Gastroesophageal sphincter (tissue), 4 donors: ENCODE results near the gene MMP10. TPM values are rescaled to one million over a fixed set of nuclear protein-coding genes. Genes with fewer than 3 reads are reported as not detected.

Experiments
- ATAC-seq: fragments of 150-250 bp; one replicate; pipeline ENCODE4 v1.9.1; 2016; ENCODE audit warnings: mild to moderate bottlenecking, moderate library complexity
- H3K27ac ChIP-seq, 4 donors: fragments of 200-600 bp; sonication (generic) in 3 of 4; 1 replicate in 3 of 4; 2 replicates in 1 of 4; pipeline ENCODE4 v1.5.1; 2016 to 2019
- H3K27me3 ChIP-seq: fragments of 200-600 bp; sonication (generic); one replicate; pipeline ENCODE4 v1.5.1; 2019
- H3K36me3 ChIP-seq, 2 donors: fragments of 200-600 bp; sonication (generic); one replicate each; pipeline ENCODE4 v1.5.1; 2019; ENCODE audit warnings: control low read depth in 1 of 2
- H3K4me1 ChIP-seq, 3 donors: fragments of 200-600 bp; sonication (generic); 1 replicate in 2 of 3; 2 replicates in 1 of 3; pipeline ENCODE4 v1.5.1; 2016 to 2019; ENCODE audit warnings: control low read depth in 2 of 3
- H3K4me3 ChIP-seq, 2 donors: fragments of 200-600 bp; sonication (generic); one replicate each; pipeline ENCODE4 v1.5.1; 2019; ENCODE audit warnings: mild to moderate bottlenecking in 1 of 2, moderate library complexity in 1 of 2
- H3K9me3 ChIP-seq, 3 donors: fragments of 200-600 bp; sonication (generic); one replicate each; pipeline ENCODE4 v1.5.1; 2017 to 2019; ENCODE audit warnings: control low read depth in 2 of 3
- EP300 ChIP-seq: sonication (generic); formaldehyde crosslinking; IDR thresholded peaks from one replicate; pipeline ENCODE4 v1.6.1; 2017; ENCODE audit warnings: antibody characterized with exemption, mild to moderate bottlenecking
- POLR2A ChIP-seq, 2 donors: fragments of 450-650 bp; IDR thresholded peaks; one replicate each; pipeline ENCODE4 v1.6.1; 2017; ENCODE audit warnings: antibody characterized with exemption in 2 of 2, mild to moderate bottlenecking in 2 of 2, moderate library complexity in 1 of 2
- POLR2AphosphoS5 ChIP-seq: sonication (generic); formaldehyde crosslinking; IDR thresholded peaks from one replicate; pipeline ENCODE4 v1.6.1; 2017; ENCODE audit warnings: antibody characterized with exemption
- WGBS, 2 donors: methylation state at CpG; one replicate each; pipeline ENCODE4 v1.1.5; 2018; ENCODE audit warnings: low coverage in 1 of 2; 5-methylcytosine and 5-hydroxymethylcytosine counted together
- total RNA-seq, 4 donors: library from RNA; depleted of rRNA; stranded (reverse); fragments of >200 nt; gene quantifications; one replicate each; pipeline ENCODE4 v1.1.0, GENCODE V29; 2016
- TF ChIP-seq, protein P1 (sequence below), 4 experiments: fragments of 200-600 bp in 2 of 4; fragments of 450-650 bp in 2 of 4; sonication (generic) in 1 of 4; IDR thresholded peaks; one replicate each; pipeline ENCODE4 v1.5.1; 2017 to 2019; ENCODE audit warnings: antibody characterized with exemption in 4 of 4, mild to moderate bottlenecking in 2 of 4, moderate library complexity in 2 of 4

The MMP10 gene
- total RNA-seq = 1 to 10 TPM in 1 of 4 donors, not detected in 3; 1.7 TPM

DNA sequence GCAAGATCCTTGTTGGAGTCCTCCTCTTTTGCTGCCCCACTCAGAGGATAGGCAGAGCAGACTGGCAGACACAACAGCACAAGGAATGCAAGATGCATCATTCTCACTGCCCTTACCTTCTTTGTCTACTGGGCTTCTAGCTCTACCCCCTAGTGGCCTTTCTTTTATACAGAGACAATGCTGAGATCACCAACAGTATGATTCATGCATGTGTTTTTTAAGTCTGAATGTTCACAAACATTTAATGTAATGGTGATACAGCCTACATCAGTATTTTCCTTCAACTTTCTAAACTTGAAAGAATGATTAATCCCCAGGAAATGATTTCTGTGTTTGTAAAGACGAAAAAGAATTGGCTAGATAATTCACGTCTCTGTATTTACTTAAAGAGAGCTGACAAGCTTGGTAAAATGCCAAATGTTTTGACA is at the start of gene MMP10:
Gene MMP10, minus strand, starts transcription at position 138 of the 428 bp plus-strand sequence. Its CDS starts 37 bp downstream, at position 101.
- H3K4me1 ChIP-seq = no peaks in the 10 kb centered on the region
- no peak for ATAC-seq
- TF ChIP-seq POLR2AphosphoS5 = no peak
- TF ChIP-seq, protein P1, sequence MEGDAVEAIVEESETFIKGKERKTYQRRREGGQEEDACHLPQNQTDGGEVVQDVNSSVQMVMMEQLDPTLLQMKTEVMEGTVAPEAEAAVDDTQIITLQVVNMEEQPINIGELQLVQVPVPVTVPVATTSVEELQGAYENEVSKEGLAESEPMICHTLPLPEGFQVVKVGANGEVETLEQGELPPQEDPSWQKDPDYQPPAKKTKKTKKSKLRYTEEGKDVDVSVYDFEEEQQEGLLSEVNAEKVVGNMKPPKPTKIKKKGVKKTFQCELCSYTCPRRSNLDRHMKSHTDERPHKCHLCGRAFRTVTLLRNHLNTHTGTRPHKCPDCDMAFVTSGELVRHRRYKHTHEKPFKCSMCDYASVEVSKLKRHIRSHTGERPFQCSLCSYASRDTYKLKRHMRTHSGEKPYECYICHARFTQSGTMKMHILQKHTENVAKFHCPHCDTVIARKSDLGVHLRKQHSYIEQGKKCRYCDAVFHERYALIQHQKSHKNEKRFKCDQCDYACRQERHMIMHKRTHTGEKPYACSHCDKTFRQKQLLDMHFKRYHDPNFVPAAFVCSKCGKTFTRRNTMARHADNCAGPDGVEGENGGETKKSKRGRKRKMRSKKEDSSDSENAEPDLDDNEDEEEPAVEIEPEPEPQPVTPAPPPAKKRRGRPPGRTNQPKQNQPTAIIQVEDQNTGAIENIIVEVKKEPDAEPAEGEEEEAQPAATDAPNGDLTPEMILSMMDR (IDR thresholded peaks at IDR 0.05) = no peak
- TF ChIP-seq POLR2A (IDR thresholded peaks at IDR 0.05) = no peak
- TF ChIP-seq EP300 = no peak
- no peak within 1 kb of the TSS for H3K4me3 ChIP-seq
- no peak within 1 kb of the TSS for H3K27ac ChIP-seq
- 2 to 16% methylated on average over 2 of the region's 2 CpGs for WGBS, 2 donors
- H3K36me3 ChIP-seq = no peaks in the 10 kb centered on the region
- no peaks in the 10 kb centered on the region for H3K9me3 ChIP-seq
- H3K27me3 ChIP-seq = no peaks in the 10 kb centered on the region

DNA sequence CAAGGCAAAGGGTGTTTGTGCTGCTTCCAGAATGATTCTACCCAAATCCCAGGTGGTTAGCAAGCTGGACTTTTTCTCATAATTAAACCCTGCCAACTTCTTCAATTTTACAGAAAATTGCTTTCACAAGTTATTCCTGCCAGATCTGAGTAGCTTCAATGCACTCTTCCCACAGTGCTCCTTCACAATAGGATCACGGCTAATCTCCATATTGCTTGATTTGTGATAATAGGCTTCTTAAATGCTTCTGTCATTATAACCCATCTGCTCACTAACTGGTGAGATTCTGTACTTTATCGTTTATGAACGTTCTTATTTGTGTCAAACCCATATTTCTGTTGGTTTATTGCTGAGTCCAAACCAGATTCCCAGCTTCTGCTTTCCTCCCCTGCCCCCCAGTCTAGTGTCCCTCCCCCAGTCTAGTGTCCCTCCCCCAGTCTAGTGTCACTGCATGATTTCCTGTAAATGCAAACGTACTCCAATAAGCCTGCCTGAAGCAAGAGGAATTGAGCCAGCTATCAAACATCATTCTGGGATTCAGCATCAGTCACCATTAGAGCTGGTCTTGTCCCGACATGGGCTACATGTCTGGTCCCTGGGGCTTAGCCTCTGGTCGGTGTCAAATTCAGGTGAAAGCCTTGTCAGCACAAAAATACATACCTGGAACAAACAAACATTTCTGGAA is 49.0 kb upstream of the MMP10 start:
- no peaks in the 10 kb centered on the region for H3K36me3 ChIP-seq
- H3K27me3 ChIP-seq = peaks cover 7% of the 10 kb centered on the region
- 65 to 82% methylated on average over 4 to 5 of the region's 6 CpGs for WGBS, 2 donors
- H3K9me3 ChIP-seq = no peaks in the 10 kb centered on the region
- ATAC-seq = no peak
- no peak for TF ChIP-seq POLR2A (IDR thresholded peaks at IDR 0.05)
- no peak for TF ChIP-seq EP300
- TF ChIP-seq POLR2AphosphoS5 = no peak
- TF ChIP-seq, protein P1 (IDR thresholded peaks at IDR 0.05) = no peak
- H3K27ac ChIP-seq = no peak overlapping the region
- H3K4me1 ChIP-seq = no peaks in the 10 kb centered on the region
- no peak overlapping the region for H3K4me3 ChIP-seq

DNA sequence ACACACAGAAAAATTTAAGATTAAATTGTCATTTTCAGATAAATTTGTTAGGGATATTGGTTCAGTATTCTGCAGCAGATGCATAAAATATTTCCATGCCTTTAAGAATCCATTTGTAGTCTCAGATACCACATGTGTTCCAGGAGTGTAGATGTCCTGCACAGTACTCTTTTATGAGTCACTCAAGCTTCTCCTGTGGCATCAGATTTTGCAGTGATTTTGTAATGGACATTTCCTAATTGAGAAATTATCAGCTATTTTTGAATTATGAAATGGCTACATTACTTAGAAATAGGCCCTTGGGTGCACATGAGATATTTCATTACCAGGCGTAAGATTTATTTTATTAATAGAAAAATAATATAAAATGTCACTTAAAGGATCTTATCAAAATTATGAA is 44.1 kb upstream of the MMP10 start:
- no peaks in the 10 kb centered on the region for H3K36me3 ChIP-seq
- TF ChIP-seq, protein P1 (IDR thresholded peaks at IDR 0.05) = no peak
- no peak for TF ChIP-seq POLR2AphosphoS5
- no peak for TF ChIP-seq POLR2A (IDR thresholded peaks at IDR 0.05)
- no peak for TF ChIP-seq EP300
- no peak overlapping the region for H3K4me3 ChIP-seq
- ATAC-seq = no peak
- no peaks in the 10 kb centered on the region for H3K4me1 ChIP-seq
- WGBS, 2 donors = 87 to 89% methylated on average over 1 of the region's 1 CpG
- H3K27ac ChIP-seq = no peak overlapping the region
- H3K27me3 ChIP-seq = no peaks in the 10 kb centered on the region
- no peaks in the 10 kb centered on the region for H3K9me3 ChIP-seq

DNA sequence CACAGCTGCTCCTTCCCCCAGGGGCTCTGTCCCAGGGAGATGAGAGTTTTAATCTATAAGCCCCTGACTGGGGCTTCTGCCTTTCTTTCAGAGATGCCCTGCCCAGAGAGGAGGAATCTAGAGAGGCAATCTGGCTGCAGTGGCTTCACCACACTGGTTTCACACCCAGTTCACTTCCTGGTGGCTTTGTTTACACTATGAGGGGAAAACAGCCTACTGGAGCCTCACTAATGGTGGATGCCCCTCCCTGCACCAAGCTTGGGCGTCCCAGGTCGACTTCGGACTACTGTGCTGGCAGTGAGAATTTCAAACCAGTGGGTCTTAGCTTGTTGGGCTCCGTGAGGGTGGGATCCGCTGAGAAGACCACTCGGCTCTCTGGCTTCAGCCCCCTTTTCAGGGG is 39.1 kb upstream of the MMP10 start:
- Histone ChIP-seq H3K9me3 (no peaks in the 10 kb centered on the region), H3K27ac (no peak overlapping the region), H3K27me3 (no peaks in the 10 kb centered on the region), H3K36me3 (no peaks in the 10 kb centered on the region), H3K4me1 (no peaks in the 10 kb centered on the region), H3K4me3 (no peak overlapping the region)
- TF ChIP-seq POLR2A (IDR thresholded peaks at IDR 0.05) (no peak), EP300 (no peak), POLR2AphosphoS5 (no peak)
- TF ChIP-seq, protein P1 (IDR thresholded peaks at IDR 0.05) = no peak
- no CpG with 5 or more reads among the region's 6 CpGs for WGBS, 2 donors
- ATAC-seq = no peak

DNA sequence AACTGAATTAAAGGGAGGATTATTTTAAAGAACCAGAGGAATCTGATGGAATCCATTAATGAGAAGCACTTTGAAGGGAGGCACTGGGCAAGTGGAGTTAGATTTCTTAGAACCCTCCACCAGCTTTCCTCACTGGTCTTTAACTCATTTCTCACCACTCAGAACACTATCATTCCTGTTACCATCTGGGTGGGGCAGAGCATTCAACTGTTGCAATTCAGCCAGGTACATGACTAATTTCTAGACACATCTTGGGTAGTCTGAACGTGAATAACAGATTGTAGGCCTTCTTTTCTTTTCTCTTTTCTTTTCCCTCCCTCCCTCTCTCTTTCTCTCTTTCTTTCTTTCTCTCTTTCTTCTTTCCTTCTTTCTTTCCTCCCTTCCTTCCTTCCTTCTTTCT is 33.1 kb upstream of the MMP10 start:
- Histone ChIP-seq H3K4me3 (no peak overlapping the region), H3K4me1 (no peaks in the 10 kb centered on the region), H3K36me3 (no peaks in the 10 kb centered on the region), H3K9me3 (no peaks in the 10 kb centered on the region), H3K27me3 (no peaks in the 10 kb centered on the region), H3K27ac (no peak overlapping the region)
- 83% methylated on average over 1 of the region's 1 CpG; no CpG with 5 or more reads in 1 of the 2 donors for WGBS, 2 donors
- ATAC-seq = no peak
- TF ChIP-seq POLR2A (IDR thresholded peaks at IDR 0.05) (no peak), EP300 (no peak), POLR2AphosphoS5 (no peak)
- TF ChIP-seq, protein P1 (IDR thresholded peaks at IDR 0.05) = no peak
